GM18951 (cell line): ENCODE data around the gene TCF15.

Source experiments
- POLR2A ChIP-seq: IDR thresholded peaks from 4 replicates; pipeline ENCODE4 v1.6.1; 2011; ENCODE audit warnings: mild to moderate bottlenecking; ENCODE audit not compliant: insufficient read length, insufficient read depth; ENCODE audit errors: extremely low read depth
- in situ Hi-C: fragments of 300-500 bp; cut with MboI; formaldehyde crosslinking; loops from one replicate; pipeline ENCODE4 v1.12.0; 2022; ENCODE audit warnings: low sequenced_read_pairs, mixed read lengths, inconsistent platforms; ENCODE audit not compliant: unreplicated experiment

The TCF15 gene

GRCh38 chr20:635028-635892, 25.2 kb upstream of the TCF15 start:
- no peak for TF ChIP-seq POLR2A
- in situ Hi-C loops, result no loop called here

DNA sequence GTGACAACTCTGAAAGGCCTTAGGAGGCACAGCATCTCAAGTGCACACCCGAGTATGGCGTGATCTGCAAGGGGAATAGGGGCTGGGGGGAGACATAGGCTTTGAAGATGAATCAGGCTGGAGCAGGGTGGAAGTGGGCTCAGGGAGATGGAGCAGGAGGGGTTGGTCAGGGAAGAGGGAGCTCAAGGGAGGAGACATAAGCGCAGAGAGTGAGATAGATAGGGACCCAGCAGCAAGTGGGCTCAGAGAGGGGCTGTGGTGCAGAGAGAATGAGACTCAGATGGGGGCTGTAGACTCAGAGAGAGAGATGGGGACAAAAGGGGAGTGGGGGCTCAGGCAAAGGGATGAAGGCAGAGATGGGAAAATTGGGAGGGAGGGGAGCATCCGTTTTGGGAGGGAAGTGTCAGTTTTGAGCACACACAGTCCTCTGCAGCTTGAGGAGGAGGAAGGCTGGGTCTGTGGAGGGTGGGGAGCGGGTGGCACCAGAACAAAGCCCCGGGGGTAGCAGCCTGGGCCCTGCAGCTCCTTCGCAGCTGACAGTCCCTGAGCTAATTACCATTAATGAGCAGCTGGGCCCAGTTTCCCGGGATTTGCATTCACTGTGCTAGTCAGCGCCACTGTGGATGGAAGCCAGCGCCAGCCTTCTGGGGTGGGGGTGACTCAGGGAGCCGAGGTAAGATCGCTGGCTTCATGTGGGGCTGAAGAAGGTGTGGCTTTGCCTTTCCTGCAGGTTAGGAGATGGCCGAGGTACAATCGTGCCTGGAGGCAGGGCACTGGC, 24.2 kb upstream of the TCF15 start:
- in situ Hi-C loops, result no loop called here

GRCh38 chr20:631101-631500, 21.0 kb upstream of the TCF15 start:
- no peak for TF ChIP-seq POLR2A
- in situ Hi-C loops, result no loop called here

More for the DNA sequence above, 24.2 kb upstream of the TCF15 start:
- no peak for TF ChIP-seq POLR2A

DNA sequence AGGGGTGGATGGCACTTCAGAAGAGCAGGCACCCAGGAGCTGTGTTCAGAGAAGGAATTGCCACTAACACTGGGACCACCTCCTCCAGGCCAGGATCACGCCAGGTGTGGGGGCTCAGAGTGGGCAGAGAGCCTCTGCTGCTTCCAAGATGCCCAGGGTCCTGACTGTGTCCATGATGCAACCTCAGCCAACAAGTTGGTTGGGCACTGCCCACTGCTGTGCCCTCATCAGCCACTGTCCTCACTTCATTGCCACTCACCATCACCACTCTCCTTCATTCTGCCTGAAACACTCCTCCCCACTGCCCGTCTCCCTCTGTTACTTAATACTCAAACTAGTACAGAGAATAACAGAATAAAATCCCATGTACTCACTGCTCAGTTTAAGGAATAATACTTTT, 16.5 kb upstream of the TCF15 start:
- TF ChIP-seq POLR2A, result no peak
- in situ Hi-C loops, result no loop called here

DNA sequence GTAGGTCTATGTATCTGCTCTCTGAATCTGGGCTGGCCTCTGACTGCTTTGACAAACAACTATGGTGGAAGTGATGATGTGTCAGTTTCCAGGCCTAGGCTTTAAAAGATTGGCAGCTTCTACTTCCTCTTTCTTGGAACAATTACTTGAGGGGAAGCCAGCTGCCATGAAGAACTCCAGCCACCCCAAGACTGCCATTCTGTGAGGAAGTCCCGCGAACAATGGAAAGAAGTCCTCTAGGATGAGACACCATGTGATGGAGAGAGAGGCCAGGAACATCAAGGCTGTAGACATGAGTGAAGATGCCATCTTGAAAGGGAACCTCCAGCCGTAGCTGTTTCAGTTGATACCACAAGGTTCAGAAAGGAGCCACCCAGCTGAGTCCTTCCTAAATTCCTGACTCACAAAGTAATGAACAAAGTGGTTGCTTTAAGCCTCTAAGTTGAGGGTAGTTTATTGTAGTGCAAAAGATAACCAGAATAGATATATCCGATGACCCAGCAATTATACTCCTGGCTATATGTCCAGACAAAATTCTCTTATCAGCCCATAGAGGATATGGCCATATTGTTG, 15.3 kb upstream of the TCF15 start:
- in situ Hi-C loops, result no loop called here
- TF ChIP-seq POLR2A, result no peak

DNA sequence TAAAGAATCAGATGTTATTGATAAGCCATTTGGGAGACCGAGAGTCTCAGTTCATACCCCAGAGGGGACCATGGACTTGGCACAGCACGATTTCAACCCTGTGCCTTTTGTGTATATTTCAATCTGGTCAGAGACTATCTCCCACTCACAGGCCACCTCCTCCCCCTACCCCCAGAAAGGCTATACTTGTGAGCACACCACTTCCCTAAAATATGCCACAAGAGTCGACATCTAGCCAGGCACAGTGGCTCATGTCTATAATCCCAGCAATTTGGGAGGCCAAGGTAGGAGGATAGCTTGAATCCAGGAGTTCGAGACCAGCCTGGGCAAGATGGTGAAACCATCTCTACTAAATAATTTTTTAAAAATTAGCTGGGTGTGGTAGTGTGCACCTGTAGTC, 13.6 kb upstream of the TCF15 start:
- TF ChIP-seq POLR2A, result no peak

GRCh38 chr20:623021-623420, 12.9 kb upstream of the TCF15 start:
- no peak for TF ChIP-seq POLR2A
- in situ Hi-C loops, result no loop called here

More for the DNA sequence above, 13.6 kb upstream of the TCF15 start:
- in situ Hi-C loops, result no loop called here

DNA sequence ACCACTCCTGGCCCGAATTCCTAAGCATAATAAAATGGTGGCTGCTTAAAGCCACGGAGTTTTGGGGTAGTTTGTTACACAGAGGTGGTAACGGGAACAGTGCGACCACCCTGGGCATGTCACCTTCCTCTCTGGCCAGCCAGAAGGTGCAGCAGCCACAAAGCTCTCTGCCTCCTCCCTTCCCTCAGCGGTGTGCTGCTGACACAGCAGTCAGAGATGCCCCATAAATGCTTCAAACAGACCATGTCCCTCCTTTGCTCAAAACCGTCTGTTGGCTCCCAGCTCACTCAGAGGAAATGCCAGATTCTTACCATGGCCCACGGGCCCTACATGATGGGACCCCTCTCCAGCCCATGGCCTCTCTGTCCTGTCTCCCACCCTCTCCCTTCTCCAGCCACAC, 12.1 kb upstream of the TCF15 start:
- in situ Hi-C loops, result no loop called here

DNA sequence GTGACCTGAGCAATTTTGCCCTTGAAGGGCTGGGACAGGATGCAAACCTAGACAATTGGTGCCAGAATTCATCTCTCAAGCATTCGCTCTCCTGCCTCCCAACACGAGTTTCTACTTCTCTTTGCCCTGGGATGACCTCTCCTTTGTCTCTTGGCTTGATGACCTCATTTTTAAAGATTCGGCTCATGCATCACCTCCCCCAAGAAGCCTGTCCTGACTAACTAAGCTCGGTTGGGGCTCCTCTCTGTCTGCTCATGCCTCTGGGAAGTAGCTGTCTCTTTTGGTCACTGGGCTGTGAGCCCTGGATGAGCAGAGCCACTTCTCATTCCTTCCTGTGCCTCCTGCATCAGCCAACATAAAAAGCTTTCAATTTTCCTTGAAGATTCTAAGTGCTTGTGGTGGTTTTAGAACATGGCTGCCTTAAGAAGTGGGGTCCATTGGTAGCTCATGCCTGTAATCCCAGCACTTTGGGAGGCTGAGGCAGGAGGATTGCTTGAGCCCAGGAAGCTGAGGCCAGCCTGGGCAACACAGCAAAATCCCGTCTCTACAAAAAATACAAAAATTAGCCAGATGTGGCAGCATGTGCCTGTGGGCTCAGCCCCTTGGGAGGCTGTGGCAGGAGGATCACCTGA, 11.1 kb upstream of the TCF15 start:
- no peak for TF ChIP-seq POLR2A
- in situ Hi-C loops, result no loop called here

More for the DNA sequence above, 12.1 kb upstream of the TCF15 start:
- TF ChIP-seq POLR2A, result no peak

- in situ Hi-C loops, result no loop called here
- TF ChIP-seq POLR2A, result no peak
These were observed 10.1 kb upstream of the TCF15 start for GRCh38 chr20:620246-620645.

GRCh38 chr20:618980-619379, 8.9 kb upstream of the TCF15 start:
- in situ Hi-C loops, result no loop called here
- TF ChIP-seq POLR2A, result no peak

GRCh38 chr20:617934-618690, 8.0 kb upstream of the TCF15 start:
- TF ChIP-seq POLR2A, result no peak
- in situ Hi-C loops, result no loop called here

GRCh38 chr20:615514-615913, 5.4 kb upstream of the TCF15 start:
- in situ Hi-C loops, result no loop called here
- TF ChIP-seq POLR2A, result no peak

DNA sequence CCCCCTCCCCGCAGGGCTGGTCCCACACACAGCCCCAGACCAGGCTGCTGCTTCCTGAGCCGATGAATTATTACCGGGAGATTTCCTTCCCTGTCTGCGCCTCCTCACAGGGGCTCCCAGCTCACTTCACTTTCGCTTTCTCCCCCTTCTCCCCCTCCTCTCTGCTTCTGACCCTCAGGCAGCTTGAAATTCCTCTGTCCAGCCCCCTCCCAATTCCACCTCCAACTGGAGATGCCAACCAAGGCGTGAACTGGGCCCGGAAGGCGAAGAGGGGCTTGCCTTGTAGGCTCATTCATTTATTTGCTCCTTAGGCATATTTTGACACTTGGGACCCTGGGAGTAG, 1.7 kb upstream of the TCF15 start:
- in situ Hi-C loops, result no loop called here
- no peak for TF ChIP-seq POLR2A
